Measurements from ENCODE around the gene WDR33.
"Not testable (repeated sequence)": the region's sequence is repeated elsewhere in the genome, so short reads cannot be mapped to it uniquely, and the experiment has no call there.

The WDR33 gene

GRCh38 chr2:127810619-127811396 lies at the start of gene WDR33:
Gene WDR33 (minus strand): TSS chr2:127811171. CDS start chr2:127770981, 40,190 bp downstream.
- peak; percentile 45 to 74 for DNase-seq

GRCh38 chr2:127860130-127860529 lies 49.2 kb upstream of the WDR33 start:
- DNase-seq = no peak

- peak in 1 of 2 experiments; percentile 39 for DNase-seq
Measured at GRCh38 chr2:127859712-127860085, 48.7 kb upstream of the WDR33 start.

- DNase-seq = no peak
Measured at GRCh38 chr2:127857265-127857808, 46.4 kb upstream of the WDR33 start.

GRCh38 chr2:127853671-127854070 lies 42.7 kb upstream of the WDR33 start:
- no peak for DNase-seq

GRCh38 chr2:127852388-127852787 lies 41.4 kb upstream of the WDR33 start:
- no peak for DNase-seq

- no peak for DNase-seq
Measured at GRCh38 chr2:127847931-127848330, 37.0 kb upstream of the WDR33 start.

- DNase-seq = no peak
Measured at GRCh38 chr2:127844973-127845372, 34.0 kb upstream of the WDR33 start.

- no peak for DNase-seq
Measured at GRCh38 chr2:127843677-127844076, 32.7 kb upstream of the WDR33 start.

- no peak for DNase-seq
Measured at GRCh38 chr2:127841466-127842178, 30.7 kb upstream of the WDR33 start.

GRCh38 chr2:127840893-127841292 lies 29.9 kb upstream of the WDR33 start:
- DNase-seq = no peak

- no peak for DNase-seq
Measured at GRCh38 chr2:127834951-127835350, 24.0 kb upstream of the WDR33 start.

GRCh38 chr2:127829845-127830246 lies 18.9 kb upstream of the WDR33 start:
- DNase-seq = peak in 1 of 2 experiments; percentile 3

- DNase-seq = not testable (repeated sequence)
Measured at GRCh38 chr2:127826708-127827107, 15.7 kb upstream of the WDR33 start.

GRCh38 chr2:127826047-127826446 lies 15.1 kb upstream of the WDR33 start:
- peak; percentile 11 to 53 for DNase-seq

GRCh38 chr2:127820080-127820668 lies 9.2 kb upstream of the WDR33 start:
- no peak for DNase-seq

GRCh38 chr2:127818794-127819425 lies 7.9 kb upstream of the WDR33 start:
- no peak for DNase-seq

GRCh38 chr2:127818241-127818640 lies 7.3 kb upstream of the WDR33 start:
- DNase-seq = no peak

GRCh38 chr2:127814677-127815076 lies 3.7 kb upstream of the WDR33 start:
- DNase-seq = no peak

- not testable (repeated sequence) for DNase-seq
Measured at GRCh38 chr2:127812441-127812840, 1.5 kb upstream of the WDR33 start.

GRCh38 chr2:127811397-127812321 lies 688 bp upstream of the WDR33 start:
- DNase-seq = no peak

- no peak for DNase-seq
Measured at GRCh38 chr2:127810156-127810618, 784 bp downstream of the WDR33 start.
